Bronchial epithelial cell (primary cell): ENCODE measurements around the gene LRRC75A. TPM values are rescaled to one million over a fixed set of nuclear protein-coding genes. Genes with fewer than 3 reads are reported as not detected.

Experiments used
- DNase-seq: peaks from one replicate; pipeline ENCODE4 v3.0.0-alpha.2; 2010; ENCODE audit warnings: low read depth
- FAIRE-seq: peaks from 2 replicates; lab custom pipeline; 2011; peaks lifted over from hg19 to GRCh38; lab: Jason Lieb, UNC
- H3K27me3 ChIP-seq: 2 replicates; pipeline ENCODE4 v1.5.1; 2011; ENCODE audit warnings: low read length; ENCODE audit not compliant: control insufficient read depth, insufficient read depth
- H3K36me3 ChIP-seq: 2 replicates; pipeline ENCODE4 v1.5.1; 2011; ENCODE audit warnings: low read length; ENCODE audit not compliant: control insufficient read depth, insufficient read depth
- H3K4me3 ChIP-seq: 2 replicates; pipeline ENCODE4 v1.5.1; 2011; ENCODE audit warnings: mild to moderate bottlenecking, low read depth, low read length, control low read depth
- CTCF ChIP-seq: IDR thresholded peaks from 2 replicates; pipeline ENCODE4 v1.5.1; 2011; ENCODE audit warnings: mild to moderate bottlenecking, moderate library complexity, low read length, control low read depth, inconsistent platforms; ENCODE audit not compliant: insufficient read depth, severe bottlenecking
- total RNA-seq: library from RNA; depleted of rRNA; stranded (reverse); fragments of >200 nt; gene quantifications from 2 replicates; pipeline ENCODE4 v1.2.1, GENCODE V29; 2014

LRRC75A gene
- total RNA-seq, 1 donor from 2014 or later = not detected

GRCh38 chr17:16473044-16474011, 18.7 kb downstream of the LRRC75A start:
- no peak for TF ChIP-seq CTCF
- Histone ChIP-seq H3K4me3 (no peak overlapping the region), H3K27me3 (peaks cover 3% of the 10 kb centered on the region), H3K36me3 (no peaks in the 10 kb centered on the region)
- no peak for DNase-seq
- no peak for FAIRE-seq

DNA sequence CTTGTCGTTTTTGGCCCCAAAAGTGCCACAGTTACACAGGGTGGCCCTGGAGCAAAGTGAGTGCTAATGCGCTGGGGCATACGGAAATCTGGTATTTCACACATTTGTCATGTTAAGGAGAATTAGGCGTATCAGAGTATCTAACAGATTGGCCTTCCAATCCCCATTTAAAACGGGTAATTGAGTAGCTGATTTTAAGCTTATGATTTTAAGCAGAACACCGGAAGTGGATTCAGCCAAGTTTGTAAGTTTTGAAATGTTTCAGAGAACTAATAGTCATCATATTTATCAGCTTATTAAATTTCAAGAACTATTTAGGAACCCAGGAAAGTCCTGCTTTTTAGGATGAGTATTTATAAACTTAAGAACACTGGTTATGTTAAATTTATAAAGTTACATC, 19.5 kb downstream of the LRRC75A start:
- DNase-seq = no peak
- peaks cover 3% of the 10 kb centered on the region for H3K27me3 ChIP-seq
- no peak for TF ChIP-seq CTCF
- no peaks in the 10 kb centered on the region for H3K36me3 ChIP-seq
- no peak for FAIRE-seq
- H3K4me3 ChIP-seq = no peak overlapping the region

- no peak for TF ChIP-seq CTCF
- H3K36me3 ChIP-seq = no peaks in the 10 kb centered on the region
- peaks cover 3% of the 10 kb centered on the region for H3K27me3 ChIP-seq
- DNase-seq = no peak
- H3K4me3 ChIP-seq = no peak overlapping the region
- FAIRE-seq = no peak
Measured at GRCh38 chr17:16471295-16471694, 20.7 kb downstream of the LRRC75A start.

- no peaks in the 10 kb centered on the region for H3K36me3 ChIP-seq
- TF ChIP-seq CTCF = no peak
- DNase-seq (no peak), FAIRE-seq (no peak)
- peaks cover 3% of the 10 kb centered on the region for H3K27me3 ChIP-seq
- H3K4me3 ChIP-seq = no peak overlapping the region
Measured at GRCh38 chr17:16470265-16470664, 21.7 kb downstream of the LRRC75A start.

- no peak for TF ChIP-seq CTCF
- no peaks in the 10 kb centered on the region for H3K36me3 ChIP-seq
- DNase-seq (no peak), FAIRE-seq (no peak)
- peaks cover 3% of the 10 kb centered on the region for H3K27me3 ChIP-seq
- no peak overlapping the region for H3K4me3 ChIP-seq
Measured at GRCh38 chr17:16468428-16468992, 23.5 kb downstream of the LRRC75A start.
